Measurements from ENCODE around the gene PRELID3B. TPM values are rescaled to one million over a fixed set of nuclear protein-coding genes. Genes with fewer than 3 reads are reported as not detected.
A peak's percentile ranks its signal among the peaks of the same experiment; 100 is the strongest.

The PRELID3B gene
- total and polyA plus RNA-seq, 2 of the 13 experiments (the other 11 are each of a cell fraction or from before 2014, with no cell fraction given): 23.3 to 42.6 TPM

GRCh38 chr20:59015812-59016711 is 26.5 kb downstream of the PRELID3B start (continued):
- TF ChIP-seq FLYWCH1 (CRISPR knock-in tag; IDR thresholded peaks at IDR 0.05) (no peak), KMT2A (CRISPR knock-in tag; IDR thresholded peaks at IDR 0.05) (peak; percentile 44; the same call in 1 of the 2 replicates), PCBP2 (optimal IDR thresholded peaks at IDR 0.05; ENCODE audit: low read depth, low read length, poor library complexity, severe bottlenecking) (no peak), SKIL (CRISPR knock-in tag; IDR thresholded peaks at IDR 0.05; ENCODE audit: borderline replicate concordance) (peak; percentile 97), E2F1 (CRISPR knock-in tag; IDR thresholded peaks at IDR 0.05) (peak; percentile 86), ZBTB4 (CRISPR knock-in tag; IDR thresholded peaks at IDR 0.05; ENCODE audit: borderline replicate concordance) (no peak), NCOA2 (CRISPR knock-in tag; IDR thresholded peaks at IDR 0.05) (peak; percentile 92), ZNF18 (CRISPR knock-in tag; IDR thresholded peaks at IDR 0.05; ENCODE audit: insufficient replicate concordance) (no peak), DDIT3 (CRISPR knock-in tag; IDR thresholded peaks at IDR 0.05) (no peak), CEBPZ (IDR thresholded peaks at IDR 0.05; ENCODE audit: low read length) (no peak), ZNF17 (CRISPR knock-in tag; IDR thresholded peaks at IDR 0.05) (no peak), ZNF570 (CRISPR knock-in tag; IDR thresholded peaks at IDR 0.05; ENCODE audit: borderline replicate concordance) (no peak), ZSCAN25 (CRISPR knock-in tag; IDR thresholded peaks at IDR 0.05) (peak; percentile 9; the same call in 1 of the 2 replicates), ZMYM3 (CRISPR knock-in tag; IDR thresholded peaks at IDR 0.05) (peak; percentile 89), ZNF510 (CRISPR knock-in tag; IDR thresholded peaks at IDR 0.05; ENCODE audit: low read depth) (peak; percentile 66; the same call in 1 of the 2 replicates)

Measured in HepG2 (cell line).